GM19468 (cell line): ENCODE results near the gene CADPS2.
"Not testable (repeated sequence)": the region's sequence is repeated elsewhere in the genome, so short reads cannot be mapped to it uniquely, and the experiment has no call there.

Experiments used
- ATAC-seq: cut with Tn5 transposase; IDR thresholded peaks from one replicate; pipeline ENCODE4 v1.9.1; 2021; ENCODE audit warnings: mild to moderate bottlenecking, moderate library complexity, moderate number of reproducible peaks; ENCODE audit not compliant: unreplicated experiment; ENCODE audit errors: extremely low read depth

Gene CADPS2

DNA sequence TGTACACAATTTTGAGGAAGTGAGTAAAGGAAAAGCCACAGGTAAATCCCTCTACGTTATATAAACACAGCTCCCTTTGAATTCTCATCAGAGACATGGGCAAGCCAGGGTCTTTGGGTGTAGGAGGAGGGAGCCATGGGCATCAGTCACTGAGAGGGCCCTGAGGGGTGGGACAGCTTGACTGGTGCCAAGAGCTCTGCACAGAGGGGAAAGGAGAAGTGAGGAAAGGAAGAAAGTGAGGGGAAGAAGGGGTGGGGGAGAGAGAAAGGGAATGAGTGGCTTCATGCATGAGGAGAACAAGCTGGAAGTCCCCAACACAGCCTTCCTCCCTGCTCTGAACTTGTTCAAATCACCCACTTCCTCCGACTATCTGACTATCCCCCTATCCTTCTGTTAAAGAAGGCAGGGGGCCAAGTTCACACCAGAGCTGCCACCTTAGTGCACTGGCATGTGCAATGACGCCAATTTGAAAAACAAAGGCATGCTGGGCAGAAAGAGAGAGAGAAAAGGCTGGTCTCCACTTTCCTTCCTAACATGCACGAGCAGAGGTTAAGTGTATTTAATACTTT, 167.2 kb downstream of the CADPS2 start:
- ATAC-seq: no peak

DNA sequence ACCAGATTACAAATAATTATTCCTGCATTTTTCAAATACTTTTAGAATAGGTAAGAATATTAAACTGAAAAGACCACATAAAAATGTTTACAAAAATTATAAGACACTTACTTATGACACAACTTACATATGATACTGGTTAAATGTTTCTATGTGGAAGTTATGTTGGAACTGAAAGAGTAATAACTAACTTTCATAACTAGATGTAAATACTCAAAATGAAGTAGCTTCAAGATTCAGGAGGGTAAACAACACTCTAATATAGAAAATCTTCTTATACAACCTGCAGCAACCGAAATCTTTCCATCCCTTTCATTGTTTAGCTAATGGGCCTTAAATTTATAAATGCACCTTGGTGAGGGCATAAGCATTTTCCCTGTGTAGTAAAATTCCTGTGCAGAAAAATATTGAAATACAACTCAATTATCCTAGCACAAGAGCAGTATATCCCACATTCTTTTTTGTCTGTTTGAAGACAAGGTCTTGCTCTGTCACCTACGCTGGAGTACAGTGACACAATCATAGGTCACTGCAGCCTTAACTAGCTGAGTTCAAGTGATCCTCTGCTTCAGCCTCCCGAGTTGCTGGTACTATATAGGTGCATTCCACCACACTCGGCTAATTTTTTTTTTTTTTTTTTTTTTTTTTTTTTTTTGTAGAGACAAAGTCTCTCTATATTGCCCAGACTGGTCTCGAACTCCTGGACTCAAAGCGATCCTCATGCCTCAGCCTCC, 168.7 kb downstream of the CADPS2 start:
- no peak for ATAC-seq

GRCh38 chr7:122715183-122715582, 171.1 kb downstream of the CADPS2 start:
- no peak for ATAC-seq

GRCh38 chr7:122710916-122711315, 175.3 kb downstream of the CADPS2 start:
- no peak for ATAC-seq

- no peak for ATAC-seq
Measured at GRCh38 chr7:122709930-122710646, 176.2 kb downstream of the CADPS2 start.

DNA sequence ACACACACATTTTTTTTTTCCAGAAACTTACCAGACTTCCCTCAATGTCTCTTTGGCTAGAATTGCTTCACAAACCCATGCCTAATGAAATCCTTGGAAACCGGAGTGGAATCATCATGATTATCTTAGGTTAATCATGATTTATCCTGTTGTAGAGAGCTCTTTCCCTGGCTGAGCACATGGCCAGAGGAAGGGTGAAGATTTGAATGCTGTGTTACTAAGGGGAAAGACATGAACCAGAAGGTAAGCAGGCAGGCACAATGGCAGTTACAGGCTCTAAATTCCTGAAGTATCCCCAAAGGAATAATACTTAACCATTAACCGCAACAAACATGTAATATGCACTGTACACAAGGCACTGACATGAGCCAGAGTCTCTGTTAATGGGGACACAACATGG, 179.4 kb downstream of the CADPS2 start:
- ATAC-seq: no peak

- ATAC-seq: no peak
Measured at GRCh38 chr7:122702872-122703510, 183.3 kb downstream of the CADPS2 start, which contains the start of gene RNF148. RNF148 (minus strand) TSS chr7:122702922; CDS start chr7:122702750, 172 bp downstream.

- no peak for ATAC-seq
Measured at GRCh38 chr7:122699017-122699416, 187.2 kb downstream of the CADPS2 start, which contains the start of gene RNF133. RNF133 (minus strand) TSS chr7:122699117; CDS start chr7:122698918, 199 bp downstream.

DNA sequence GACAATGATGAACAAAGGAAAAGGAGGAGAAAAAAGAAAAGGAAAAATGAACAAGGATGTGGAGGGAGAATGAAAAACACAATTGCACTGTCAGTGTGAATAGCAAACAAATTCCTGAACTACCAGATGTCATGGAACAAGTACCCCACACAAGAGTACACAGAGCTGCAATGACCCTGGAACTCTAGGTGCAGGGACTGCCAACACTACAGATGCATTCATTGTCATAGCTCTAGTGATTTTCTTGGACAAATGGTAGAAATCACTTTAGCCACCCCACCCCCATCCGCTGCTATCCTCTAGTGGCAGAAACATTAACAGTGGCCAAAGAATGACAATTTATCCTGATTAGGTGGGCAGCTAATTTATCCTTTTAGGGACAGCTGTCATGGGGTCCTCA, 190.4 kb downstream of the CADPS2 start:
- no peak for ATAC-seq

GRCh38 chr7:122694697-122695096, 191.6 kb downstream of the CADPS2 start:
- ATAC-seq: no peak

DNA sequence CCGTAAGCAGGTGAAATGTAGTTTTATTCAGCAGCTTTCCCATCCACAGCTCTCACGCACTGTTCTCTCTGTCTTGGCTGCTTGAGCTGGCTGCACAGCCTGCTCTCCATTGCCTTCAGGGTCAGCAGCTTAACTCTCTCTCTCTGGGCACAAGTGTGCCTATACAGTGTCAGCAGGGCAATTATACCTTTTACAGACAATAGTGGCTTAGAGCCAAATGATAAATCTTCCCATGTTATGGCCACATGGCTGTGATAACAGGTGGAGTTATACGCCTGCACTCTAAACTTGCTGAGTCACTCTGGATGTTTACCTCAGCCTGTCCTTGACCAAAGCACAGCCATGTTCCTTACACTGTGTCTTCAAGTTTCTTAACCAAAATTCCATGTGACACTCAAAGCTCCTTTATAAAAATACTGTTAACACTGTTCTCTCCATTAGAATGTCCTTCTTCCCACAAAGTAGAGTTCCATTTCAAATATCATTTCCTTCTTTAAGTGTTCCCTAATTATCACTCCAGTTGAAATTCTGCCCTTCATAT, 193.4 kb downstream of the CADPS2 start:
- ATAC-seq: no peak

DNA sequence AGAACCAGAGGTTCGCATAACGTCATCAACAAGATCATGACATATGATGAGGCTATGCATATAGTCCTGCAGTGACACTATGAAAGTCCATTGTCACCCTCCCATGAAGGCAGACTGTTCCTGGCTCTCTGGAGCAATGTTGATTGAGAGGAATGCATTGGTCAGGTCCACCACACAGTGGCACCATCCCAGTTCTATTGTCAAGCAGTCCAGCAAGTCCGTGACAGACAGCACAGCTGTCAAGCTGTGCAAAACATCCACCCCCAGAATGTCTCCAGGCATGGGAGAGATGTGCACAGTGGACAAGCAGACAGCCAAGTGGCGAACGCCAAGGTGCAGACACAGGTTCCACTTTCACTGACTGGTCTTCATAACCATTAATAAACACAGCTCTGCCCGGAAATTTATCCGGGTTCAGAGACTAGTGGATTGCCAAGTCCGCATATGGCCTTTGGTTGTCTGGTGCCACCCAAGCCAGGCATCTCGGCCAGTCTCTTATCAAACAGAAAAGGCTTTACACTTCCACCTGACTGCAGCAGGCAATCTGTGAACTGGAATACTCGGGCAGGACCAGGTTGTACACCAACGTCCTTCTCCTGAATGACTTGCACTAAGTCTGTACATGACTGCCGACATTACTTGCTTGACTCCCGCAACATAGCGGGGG, 194.6 kb downstream of the CADPS2 start:
- no peak for ATAC-seq

GRCh38 chr7:122689346-122690109, 196.7 kb downstream of the CADPS2 start:
- ATAC-seq: no peak

- no peak for ATAC-seq
Measured at GRCh38 chr7:122688400-122688998, 197.8 kb downstream of the CADPS2 start.

GRCh38 chr7:122686360-122686878, 199.8 kb downstream of the CADPS2 start:
- ATAC-seq: no peak

- ATAC-seq: no peak
Measured at GRCh38 chr7:122684504-122684903, 201.8 kb downstream of the CADPS2 start.

DNA sequence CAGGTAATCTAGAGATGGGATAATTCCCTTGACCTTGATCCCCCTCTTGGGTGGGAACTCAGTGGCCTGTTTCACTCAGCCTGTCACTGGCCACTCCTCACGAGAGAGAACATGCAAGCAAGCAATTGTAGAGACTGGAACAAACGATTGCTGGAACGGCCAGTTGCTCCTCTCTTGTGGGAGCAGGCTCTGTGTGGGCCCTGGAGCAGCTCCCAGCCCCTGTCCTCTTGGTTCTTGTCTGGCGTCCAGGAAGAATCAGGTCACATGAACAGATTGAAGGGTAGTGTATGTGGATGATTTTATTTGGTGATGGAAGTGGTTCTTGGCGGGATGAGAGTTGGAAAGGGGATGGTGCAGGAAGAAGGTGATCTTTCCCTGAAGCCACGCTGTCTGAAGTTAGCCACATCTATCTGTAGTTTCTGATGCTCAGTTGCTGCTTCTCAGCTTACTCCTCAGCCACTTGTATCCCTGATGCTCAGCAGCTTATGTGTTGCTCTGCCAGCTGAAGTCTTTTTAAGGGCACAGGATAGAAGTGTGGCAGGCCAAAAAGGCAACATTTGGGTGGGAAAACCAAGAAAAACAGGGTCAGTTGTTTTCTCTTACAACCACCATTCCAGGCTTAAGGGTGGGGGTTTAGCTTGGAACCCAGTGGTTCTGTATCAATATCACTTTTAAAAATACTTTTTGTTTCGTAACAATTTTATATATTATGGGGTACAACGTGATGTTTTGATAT, 203.3 kb downstream of the CADPS2 start:
- no peak for ATAC-seq

DNA sequence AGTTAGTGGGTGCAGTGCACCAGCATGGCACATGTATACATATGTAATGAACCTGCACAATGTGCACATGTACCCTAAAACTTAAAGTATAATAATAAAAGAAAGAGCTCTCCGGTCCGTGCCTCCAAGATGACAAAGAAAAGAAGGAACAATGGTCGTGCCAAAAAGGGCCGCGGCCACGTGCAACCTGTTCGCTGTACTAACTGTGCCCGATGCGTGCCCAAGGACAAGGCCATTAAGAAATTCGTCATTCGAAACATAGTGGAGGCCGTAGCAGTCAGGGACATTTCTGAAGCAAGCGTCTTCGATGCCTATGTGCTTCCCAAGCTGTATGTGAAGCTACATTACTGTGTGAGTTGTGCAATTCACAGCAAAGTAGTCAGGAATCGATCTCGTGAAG, 205.1 kb downstream of the CADPS2 start:
- ATAC-seq: not testable (repeated sequence)
